GM23338 (cell line): ENCODE data around the gene LMF1. TPM values are rescaled to one million over a fixed set of nuclear protein-coding genes. Genes with fewer than 3 reads are reported as not detected.

Source experiments
- ATAC-seq: fragments of 200-7000 bp; cut with Tn5 transposase; 3 replicates; pipeline ENCODE4 v1.9.1; 2020
- DNase-seq: peaks from one replicate; pipeline ENCODE4 v3.0.0-alpha.2; 2015; ENCODE audit warnings: low spot score
- H2AFZ ChIP-seq: fragments of 200-600 bp; sonication (generic); 2 replicates; pipeline ENCODE4 v1.8.0; 2016; ENCODE audit warnings: antibody characterized with exemption, mild to moderate bottlenecking, moderate library complexity
- H3F3A ChIP-seq: fragments of 200-600 bp; sonication (generic); replicated peaks from 2 replicates; pipeline ENCODE4 v1.8.0; 2017; ENCODE audit warnings: antibody characterized with exemption, mixed run types, low read depth
- H3K27ac ChIP-seq: fragments of 200-600 bp; sonication (generic); 2 replicates; pipeline ENCODE4 v1.6.1; 2016; ENCODE audit warnings: low read depth
- H3K27me3 ChIP-seq: fragments of 200-600 bp; sonication (generic); 2 replicates; pipeline ENCODE4 v1.8.0; 2016; ENCODE audit warnings: mild to moderate bottlenecking, mixed run types, moderate library complexity; ENCODE audit not compliant: insufficient read depth
- H3K36me3 ChIP-seq: fragments of 200-600 bp; sonication (generic); 2 replicates; pipeline ENCODE4 v1.8.0; 2016; ENCODE audit warnings: mild to moderate bottlenecking; ENCODE audit not compliant: insufficient read depth
- H3K4me1 ChIP-seq: fragments of 200-600 bp; sonication (generic); 2 replicates; pipeline ENCODE4 v1.8.0; 2016; ENCODE audit warnings: mild to moderate bottlenecking, moderate library complexity; ENCODE audit not compliant: insufficient read depth
- H3K4me2 ChIP-seq: fragments of 200-600 bp; sonication (generic); 2 replicates; pipeline ENCODE4 v1.7.1; 2017; ENCODE audit warnings: mixed run types
- H3K4me3 ChIP-seq: fragments of 200-600 bp; sonication (generic); 2 replicates; pipeline ENCODE4 v1.6.1; 2016; ENCODE audit warnings: mixed run types
- H3K79me2 ChIP-seq: fragments of 200-600 bp; sonication (generic); replicated peaks from 2 replicates; pipeline ENCODE4 v1.8.0; 2017; ENCODE audit warnings: mild to moderate bottlenecking; ENCODE audit not compliant: insufficient read depth
- H3K9me2 ChIP-seq: fragments of 200-600 bp; sonication (generic); 2 replicates; pipeline ENCODE4 v1.8.0; 2017; ENCODE audit not compliant: insufficient read depth
- H4K20me1 ChIP-seq: fragments of 200-600 bp; sonication (generic); replicated peaks from 2 replicates; pipeline ENCODE4 v1.8.0; 2017; ENCODE audit warnings: mild to moderate bottlenecking; ENCODE audit not compliant: insufficient read depth
- H3K27ac Mint-ChIP-seq: 2 replicates; pipeline ENCODE4 v1.8.0; 2020; ENCODE audit warnings: inconsistent platforms, mild to moderate bottlenecking, moderate library complexity, mixed read lengths
- H3K27me3 Mint-ChIP-seq: 3 replicates; pipeline ENCODE4 v1.8.0; 2022; ENCODE audit warnings: low read depth, mild to moderate bottlenecking, moderate library complexity, mixed read lengths, inconsistent platforms; ENCODE audit not compliant: insufficient read depth, poor library complexity
- H3K36me3 Mint-ChIP-seq: 3 replicates; pipeline ENCODE4 v1.8.0; 2021; ENCODE audit warnings: low read depth, mild to moderate bottlenecking, inconsistent platforms, moderate library complexity, mixed read lengths
- H3K4me1 Mint-ChIP-seq: 3 replicates; pipeline ENCODE4 v1.8.0; 2020; ENCODE audit warnings: mild to moderate bottlenecking, inconsistent platforms, mixed read lengths
- H3K4me3 Mint-ChIP-seq: 3 replicates; pipeline ENCODE4 v1.8.0; 2021; ENCODE audit warnings: moderate library complexity, mild to moderate bottlenecking, inconsistent platforms, mixed read lengths
- H3K9me3 Mint-ChIP-seq: 3 replicates; pipeline ENCODE4 v1.8.0; 2020; ENCODE audit warnings: moderate library complexity, mild to moderate bottlenecking, inconsistent platforms, mixed read lengths
- CTCF ChIP-seq, 2 experiments: fragments of 200-600 bp in 1 of 2; sonication (generic) in 1 of 2; conservative IDR thresholded peaks; 2 replicates each; pipeline versions ENCODE4 v1.5.1 to v1.6.1; 2016 to 2017; ENCODE audit warnings: antibody characterized with exemption in 2 of 2, low read depth in 2 of 2, mild to moderate bottlenecking in 2 of 2, moderate library complexity in 1 of 2
- JUNB ChIP-seq: IDR thresholded peaks from one replicate; pipeline ENCODE4 v1.6.1; 2016; ENCODE audit warnings: antibody characterized with exemption; ENCODE audit not compliant: unreplicated experiment
- NANOG ChIP-seq: IDR thresholded peaks from 2 replicates; pipeline ENCODE4 v1.6.1; 2016; ENCODE audit warnings: antibody characterized with exemption, borderline replicate concordance
- POLR2AphosphoS5 ChIP-seq: IDR thresholded peaks from 2 replicates; pipeline ENCODE4 v1.6.1; 2016; ENCODE audit warnings: antibody characterized with exemption, low read depth
- STAT1 ChIP-seq: IDR thresholded peaks from one replicate; pipeline ENCODE4 v1.6.1; 2016; ENCODE audit warnings: antibody characterized with exemption; ENCODE audit not compliant: unreplicated experiment
- ZNF114 ChIP-seq: fragments of 250-450 bp; sonication (Bioruptor Pico); IDR thresholded peaks from 2 replicates; pipeline ENCODE4 v1.5.0; 2020; ENCODE audit warnings: mild to moderate bottlenecking, moderate library complexity
- ZNF331 ChIP-seq: fragments of 250-450 bp; sonication (Bioruptor Pico); IDR thresholded peaks from 2 replicates; pipeline ENCODE4 v1.5.0; 2020; ENCODE audit warnings: low read depth, mild to moderate bottlenecking, moderate library complexity
- ZNF462 ChIP-seq: fragments of 250-450 bp; sonication (Bioruptor Pico); IDR thresholded peaks from 2 replicates; pipeline ENCODE4 v1.5.0; 2020; ENCODE audit warnings: mild to moderate bottlenecking, moderate library complexity
- polyA plus RNA-seq: library from polyadenylated mRNA; unstranded; fragments of >200 nt; fragmentation: Nextera tagmentation; extraction: Ambion mirVana; gene quantifications from 2 replicates; pipeline ENCODE4 v1.2.1, GENCODE V29; 2016
- total RNA-seq: library from RNA; depleted of rRNA; stranded (reverse); fragments of >200 nt; shearing (Covaris generic); gene quantifications from 2 replicates; pipeline ENCODE4 v1.2.3, GENCODE V29; 2014

LMF1 gene
- total and polyA plus RNA-seq, 2 experiments from 2014 or later = 4.2 to 10.1 TPM

DNA sequence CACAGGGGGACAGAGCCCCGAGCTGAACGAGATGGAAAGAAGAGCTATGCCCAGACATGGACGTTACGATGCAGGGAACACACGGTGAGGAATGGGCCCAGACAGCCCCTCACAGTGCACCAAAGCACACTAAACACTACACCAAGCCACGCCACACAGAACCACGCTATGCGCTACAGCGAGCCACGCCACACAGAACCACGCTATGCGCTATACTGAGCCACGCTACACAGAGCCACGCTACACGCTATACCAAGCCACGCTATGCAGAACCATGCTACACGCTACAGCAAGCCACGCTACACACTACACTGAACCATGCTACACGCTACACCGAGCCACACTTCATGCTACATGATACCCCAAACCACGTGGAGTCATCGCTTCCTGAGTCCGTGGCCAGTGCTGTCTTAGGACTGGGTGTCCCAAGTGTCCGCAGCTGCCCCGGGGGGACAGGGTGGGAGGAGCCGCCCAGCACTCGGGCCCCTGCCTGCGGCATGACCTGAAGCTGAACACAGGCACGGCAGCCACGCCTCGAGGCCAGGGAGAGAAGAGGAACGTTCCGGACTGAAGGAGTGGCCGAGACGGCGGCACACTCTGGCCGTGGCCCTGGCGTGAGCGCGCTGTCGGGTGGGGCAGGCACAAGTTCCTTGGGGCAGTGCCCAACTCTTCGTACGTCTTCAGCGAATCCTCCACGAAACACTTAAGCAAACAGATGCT, 61.3 kb downstream of the LMF1 start:
- H3K27me3 ChIP-seq = no peaks in the 10 kb centered on the region
- Mint-ChIP-seq H3K36me3 (peaks cover 8% of the 10 kb centered on the region), H3K27me3 (peaks cover 5% of the 10 kb centered on the region), H3K9me3 (peaks cover 21% of the 10 kb centered on the region), H3K27ac (no peak overlapping the region), H3K4me1 (no peaks in the 10 kb centered on the region; the same call in 2 of the 3 replicates), H3K4me3 (no peak overlapping the region)
- H3K36me3 ChIP-seq = no peaks in the 10 kb centered on the region
- no peaks in the 10 kb centered on the region for H3K9me2 ChIP-seq
- H3K4me2 ChIP-seq = no peak overlapping the region
- no peak for DNase-seq
- H3K4me1 ChIP-seq = no peaks in the 10 kb centered on the region
- no peak overlapping the region for H3K27ac ChIP-seq
- H2AFZ ChIP-seq = no peak overlapping the region
- ATAC-seq = no peak
- no peak overlapping the region for H3K4me3 ChIP-seq
- no peaks in the 10 kb centered on the region for H3K79me2 ChIP-seq
- TF ChIP-seq JUNB = no peak
- TF ChIP-seq ZNF331 (CRISPR knock-in tag) = no peak
- TF ChIP-seq ZNF114 (CRISPR knock-in tag) = no peak
- no peak for TF ChIP-seq NANOG
- no peak for TF ChIP-seq ZNF462 (CRISPR knock-in tag)
- no peak for TF ChIP-seq POLR2AphosphoS5
- no peak for TF ChIP-seq CTCF (conservative IDR thresholded peaks at IDR 0.05; ENCODE audit: low read depth in 2 of 2)
- TF ChIP-seq STAT1 = no peak
- H4K20me1 ChIP-seq = no peaks in the 10 kb centered on the region; the same call in 1 of the 2 replicates
- no peaks in the 10 kb centered on the region for H3F3A ChIP-seq
